Thyroid gland (tissue), 4 donors: ENCODE measurements around the gene HLF. TPM values are rescaled to one million over a fixed set of nuclear protein-coding genes. Genes with fewer than 3 reads are reported as not detected.

Source experiments
- DNase-seq, 2 donors: peaks; one replicate each; pipeline ENCODE4 v3.0.0-alpha.2; 2019
- H3K27ac ChIP-seq, 3 donors: fragments of 200-600 bp; sonication (generic); 1 replicate in 2 of 3; 2 replicates in 1 of 3; pipeline ENCODE4 v1.5.1; 2016 to 2019; ENCODE audit warnings: mild to moderate bottlenecking in 1 of 3, moderate library complexity in 1 of 3
- H3K27me3 ChIP-seq: fragments of 200-600 bp; sonication (generic); one replicate; pipeline ENCODE4 v1.5.1; 2019
- H3K36me3 ChIP-seq, 2 donors: fragments of 200-600 bp; sonication (generic); one replicate each; pipeline ENCODE4 v1.5.1; 2016 to 2019
- H3K4me1 ChIP-seq, 2 donors: fragments of 200-600 bp; sonication (generic); one replicate each; pipeline ENCODE4 v1.5.1; 2017 to 2019
- H3K4me3 ChIP-seq, 3 donors: fragments of 200-600 bp; sonication (generic); replicated peaks in 1 of 3; 1 replicate in 2 of 3; 2 replicates in 1 of 3; pipeline ENCODE4 v1.5.1; 2016; ENCODE audit warnings: mild to moderate bottlenecking in 1 of 3
- H3K9me3 ChIP-seq: fragments of 200-600 bp; sonication (generic); one replicate; pipeline ENCODE4 v1.5.1; 2017
- POLR2A ChIP-seq, 2 donors: fragments of 450-650 bp; IDR thresholded peaks; one replicate each; pipeline ENCODE4 v1.6.1; 2017; ENCODE audit warnings: antibody characterized with exemption in 2 of 2, mild to moderate bottlenecking in 2 of 2, moderate library complexity in 1 of 2
- WGBS, 2 donors: methylation state at CpG; one replicate each; pipeline ENCODE4 v1.1.5; 2017; 5-methylcytosine and 5-hydroxymethylcytosine counted together
- intact Hi-C: fragments of 100-400 bp; cut with DNase I; formaldehyde crosslinking; loops from one replicate; pipeline ENCODE4 v1.15.1; 2023
- total RNA-seq, 4 donors: library from RNA; depleted of rRNA; stranded (reverse); fragments of >200 nt; gene quantifications; one replicate each; pipeline ENCODE4 v1.2.3, GENCODE V29; 2016
- TF ChIP-seq, protein P1 (sequence below), 6 experiments: fragments of 200-600 bp in 3 of 6; fragments of 450-650 bp in 3 of 6; sonication (generic) in 3 of 6; IDR thresholded peaks; one replicate each; pipeline ENCODE4 v1.5.1; 2016 to 2019; ENCODE audit warnings: antibody characterized with exemption in 6 of 6, mild to moderate bottlenecking in 2 of 6, inconsistent platforms in 1 of 6, moderate library complexity in 1 of 6

HLF gene
- total RNA-seq, 4 donors from 2014 or later, result 39.4 to 54.1 (median 51.7) TPM

DNA sequence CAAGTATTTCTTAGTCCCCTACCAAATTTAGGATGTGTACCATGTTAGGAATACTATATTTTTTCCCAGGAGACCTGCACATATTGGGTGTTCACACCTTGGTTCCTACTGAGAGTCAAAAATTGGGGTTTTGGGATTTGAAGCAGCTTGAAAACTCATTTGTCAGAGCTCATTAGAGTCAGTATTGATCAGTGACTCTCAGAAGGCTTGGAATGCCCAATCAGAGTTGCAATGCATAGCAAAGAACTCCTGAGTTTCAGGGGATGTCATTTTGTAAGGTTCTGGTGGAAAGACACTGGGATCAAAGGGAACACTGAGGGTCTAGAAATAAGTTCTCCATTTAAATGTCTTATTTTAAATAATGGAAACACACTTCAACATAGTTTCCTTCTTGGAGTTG lies 5.1 kb downstream of the HLF start:
- intact Hi-C loops, result no loop called here
- Histone ChIP-seq H3K36me3 (no peaks in the 10 kb centered on the region), H3K9me3 (no peaks in the 10 kb centered on the region), H3K4me1 (peaks cover 51 to 55% of the 10 kb centered on the region in 2 donors), H3K27ac (peak overlapping the region; percentile 8 to 84 (median 12)), H3K27me3 (no peaks in the 10 kb centered on the region), H3K4me3 (no peak overlapping the region)
- no peak for DNase-seq
- TF ChIP-seq, protein P1, sequence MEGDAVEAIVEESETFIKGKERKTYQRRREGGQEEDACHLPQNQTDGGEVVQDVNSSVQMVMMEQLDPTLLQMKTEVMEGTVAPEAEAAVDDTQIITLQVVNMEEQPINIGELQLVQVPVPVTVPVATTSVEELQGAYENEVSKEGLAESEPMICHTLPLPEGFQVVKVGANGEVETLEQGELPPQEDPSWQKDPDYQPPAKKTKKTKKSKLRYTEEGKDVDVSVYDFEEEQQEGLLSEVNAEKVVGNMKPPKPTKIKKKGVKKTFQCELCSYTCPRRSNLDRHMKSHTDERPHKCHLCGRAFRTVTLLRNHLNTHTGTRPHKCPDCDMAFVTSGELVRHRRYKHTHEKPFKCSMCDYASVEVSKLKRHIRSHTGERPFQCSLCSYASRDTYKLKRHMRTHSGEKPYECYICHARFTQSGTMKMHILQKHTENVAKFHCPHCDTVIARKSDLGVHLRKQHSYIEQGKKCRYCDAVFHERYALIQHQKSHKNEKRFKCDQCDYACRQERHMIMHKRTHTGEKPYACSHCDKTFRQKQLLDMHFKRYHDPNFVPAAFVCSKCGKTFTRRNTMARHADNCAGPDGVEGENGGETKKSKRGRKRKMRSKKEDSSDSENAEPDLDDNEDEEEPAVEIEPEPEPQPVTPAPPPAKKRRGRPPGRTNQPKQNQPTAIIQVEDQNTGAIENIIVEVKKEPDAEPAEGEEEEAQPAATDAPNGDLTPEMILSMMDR (IDR thresholded peaks at IDR 0.05), result no peak
- no peak for TF ChIP-seq POLR2A (IDR thresholded peaks at IDR 0.05)

DNA sequence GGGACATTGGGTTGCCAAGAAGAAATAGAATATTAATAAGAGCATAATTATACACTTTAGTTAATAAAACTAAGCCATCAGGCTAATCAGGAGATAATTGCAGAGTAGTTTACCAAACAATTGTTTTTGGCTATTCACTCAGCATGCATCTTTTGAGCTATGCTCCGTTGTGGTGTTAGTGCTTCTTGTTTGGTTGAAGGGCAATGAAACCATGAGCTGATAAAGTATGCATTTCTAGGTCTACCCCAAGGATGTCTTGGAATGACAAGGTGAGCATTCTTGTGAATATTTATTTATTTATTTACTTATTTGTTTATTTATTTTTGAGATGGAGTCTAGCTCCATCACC lies 6.4 kb downstream of the HLF start:
- no peak for DNase-seq
- TF ChIP-seq, protein P1 (IDR thresholded peaks at IDR 0.05), result no peak
- peaks cover 64 to 68% of the 10 kb centered on the region in 2 donors for H3K4me1 ChIP-seq
- intact Hi-C loops, result no loop called here
- peak overlapping the region in 2 of 3 donors; percentile 5 to 93 for H3K27ac ChIP-seq
- H3K27me3 ChIP-seq, result no peaks in the 10 kb centered on the region
- WGBS, 2 donors, result 87 to 96% methylated on average over 1 of the region's 1 CpG
- H3K36me3 ChIP-seq, result no peaks in the 10 kb centered on the region
- no peaks in the 10 kb centered on the region for H3K9me3 ChIP-seq
- no peak overlapping the region for H3K4me3 ChIP-seq

DNA sequence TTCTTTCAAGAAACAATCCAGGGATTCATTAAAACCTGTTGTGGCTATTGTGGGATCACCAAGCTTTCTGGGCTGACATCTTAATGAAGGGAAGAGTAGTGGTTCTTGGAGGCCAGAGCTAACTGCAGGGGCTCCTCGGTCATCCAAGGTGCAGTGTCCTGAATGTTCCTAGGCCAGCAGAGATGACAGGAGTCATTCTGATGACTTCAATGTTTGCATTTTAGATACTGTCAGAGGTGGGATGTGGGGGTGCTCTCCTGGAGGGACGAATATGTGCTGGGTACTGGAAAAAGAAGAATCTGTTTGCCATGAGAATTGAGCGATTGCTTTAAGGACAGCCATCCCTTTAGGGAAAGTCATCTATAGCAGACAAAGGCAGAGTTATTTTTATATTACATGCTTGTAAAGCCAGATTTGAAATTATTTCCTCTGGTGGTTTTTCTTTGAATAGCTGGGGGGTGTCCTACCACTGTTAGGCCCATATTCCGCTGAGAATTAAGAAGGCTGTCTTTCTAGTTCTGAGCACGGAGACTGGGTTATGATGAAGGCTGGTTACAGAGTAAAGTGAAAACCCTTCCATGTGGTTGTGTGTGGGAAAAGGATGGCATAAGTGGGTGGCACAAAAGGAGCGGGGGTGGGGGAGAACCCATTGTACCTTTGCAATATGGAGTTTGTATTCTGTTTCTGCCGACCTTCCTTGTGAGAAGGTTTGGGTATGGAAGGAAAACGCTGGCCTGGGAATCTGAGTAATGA lies 7.4 kb downstream of the HLF start:
- peak overlapping the region; percentile 87 to 93 (median 87) for H3K27ac ChIP-seq
- DNase-seq, result no peak
- no peak overlapping the region for H3K4me3 ChIP-seq
- intact Hi-C loops, result no loop called here
- H3K36me3 ChIP-seq, result no peaks in the 10 kb centered on the region
- no peak for TF ChIP-seq POLR2A (IDR thresholded peaks at IDR 0.05)
- TF ChIP-seq, protein P1 (IDR thresholded peaks at IDR 0.05), result no peak
- no peaks in the 10 kb centered on the region for H3K27me3 ChIP-seq
- no peaks in the 10 kb centered on the region for H3K9me3 ChIP-seq
- H3K4me1 ChIP-seq, result peaks cover 68 to 77% of the 10 kb centered on the region in 2 donors
- WGBS, 2 donors, result 87 to 89% methylated on average over 8 of the region's 8 CpGs

DNA sequence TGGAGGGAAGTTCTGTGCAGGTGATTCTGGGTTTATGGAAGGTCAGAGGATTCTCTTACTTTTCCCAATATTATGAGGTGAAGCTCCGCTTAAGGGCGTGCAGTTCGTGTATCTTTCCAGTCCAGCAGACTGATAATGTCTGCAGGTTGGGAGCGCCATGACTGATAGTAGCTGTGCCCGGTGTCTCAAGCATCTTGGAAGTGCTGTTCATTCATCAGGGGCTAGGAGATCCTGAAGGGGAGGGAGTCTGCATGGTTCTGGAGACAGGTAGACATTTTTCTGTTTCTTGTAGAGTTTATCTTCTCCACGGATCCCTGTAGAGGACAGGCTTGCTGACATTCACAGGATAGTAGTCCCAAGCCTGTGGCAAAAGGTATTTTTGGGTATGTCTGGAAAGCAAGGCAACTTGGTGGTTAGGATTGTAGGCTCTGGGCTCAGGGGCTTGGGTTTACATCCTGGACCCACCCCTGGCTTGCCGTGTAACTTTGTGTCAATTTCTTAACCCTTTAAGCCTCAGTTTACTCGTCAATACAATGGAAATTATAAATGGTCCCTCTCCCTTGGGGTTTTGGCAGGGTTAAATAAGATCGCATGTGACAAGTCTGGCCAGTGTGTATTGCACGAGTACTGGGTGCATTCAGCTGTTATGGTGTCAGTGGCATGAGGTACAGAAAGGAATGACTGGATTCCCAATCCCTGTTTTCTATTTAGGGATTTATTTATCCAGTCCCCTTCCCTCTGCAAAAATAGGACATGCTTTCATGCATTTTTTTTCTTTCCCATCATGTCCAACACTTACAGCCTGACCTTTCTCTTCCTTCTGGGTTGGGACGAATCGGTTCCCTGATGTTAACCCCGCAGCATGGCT lies 8.2 kb downstream of the HLF start:
- WGBS, 2 donors, result 55 to 56% methylated on average over 13 of the region's 13 CpGs
- H3K27ac ChIP-seq, result peak overlapping the region; percentile 87 to 93 (median 87)
- H3K9me3 ChIP-seq, result no peaks in the 10 kb centered on the region
- no peaks in the 10 kb centered on the region for H3K36me3 ChIP-seq
- intact Hi-C loops, result no loop called here
- DNase-seq, result no peak
- H3K27me3 ChIP-seq, result no peaks in the 10 kb centered on the region
- TF ChIP-seq, protein P1 (IDR thresholded peaks at IDR 0.05), result no peak
- H3K4me3 ChIP-seq, result no peak overlapping the region
- peaks cover 65 to 81% of the 10 kb centered on the region in 2 donors for H3K4me1 ChIP-seq
